ENCODE data around the gene CELF4.
"Not testable (repeated sequence)": the region's sequence is repeated elsewhere in the genome, so short reads cannot be mapped to it uniquely, and the experiment has no call there.

The CELF4 gene

DNA sequence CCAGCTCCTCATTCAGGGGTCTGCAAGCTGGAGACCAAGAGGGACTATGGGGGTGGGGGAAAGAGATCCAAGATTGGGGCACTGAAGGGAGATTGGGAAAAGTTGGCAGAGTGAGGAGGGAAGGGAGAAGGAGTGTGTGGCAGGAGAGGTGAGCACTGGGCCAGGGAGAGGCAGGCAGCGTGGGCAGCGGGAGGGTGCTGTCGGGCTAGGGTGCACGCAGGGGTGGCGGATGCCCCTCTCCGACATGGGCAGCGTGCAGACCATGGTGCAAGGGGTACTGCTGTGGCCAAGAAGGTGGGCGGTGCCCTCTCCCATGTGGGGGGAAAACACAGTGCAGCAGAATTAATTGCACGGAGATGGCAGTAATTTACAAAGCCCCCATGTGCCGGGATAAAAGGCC, 74.1 kb downstream of the CELF4 start:
- DNase-seq: no peak

DNA sequence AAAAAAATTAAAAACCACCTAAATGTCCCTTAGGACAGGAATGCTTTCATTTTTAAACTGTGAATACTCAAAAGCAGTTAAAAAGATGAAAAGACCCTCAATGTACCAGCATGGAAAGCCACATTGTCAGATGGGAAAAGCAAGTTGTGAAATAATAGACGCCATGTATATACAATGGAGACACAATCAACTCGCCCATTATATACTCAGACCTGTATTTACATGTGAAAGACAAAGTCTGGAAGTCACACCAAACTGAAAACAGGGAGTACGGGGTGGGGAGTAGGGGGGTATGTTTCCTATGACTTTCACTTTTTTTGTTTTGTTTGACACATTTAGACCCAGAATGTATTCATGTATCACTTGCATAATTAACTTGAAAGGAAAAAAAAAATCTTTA, 75.6 kb downstream of the CELF4 start:
- DNase-seq: no peak

DNA sequence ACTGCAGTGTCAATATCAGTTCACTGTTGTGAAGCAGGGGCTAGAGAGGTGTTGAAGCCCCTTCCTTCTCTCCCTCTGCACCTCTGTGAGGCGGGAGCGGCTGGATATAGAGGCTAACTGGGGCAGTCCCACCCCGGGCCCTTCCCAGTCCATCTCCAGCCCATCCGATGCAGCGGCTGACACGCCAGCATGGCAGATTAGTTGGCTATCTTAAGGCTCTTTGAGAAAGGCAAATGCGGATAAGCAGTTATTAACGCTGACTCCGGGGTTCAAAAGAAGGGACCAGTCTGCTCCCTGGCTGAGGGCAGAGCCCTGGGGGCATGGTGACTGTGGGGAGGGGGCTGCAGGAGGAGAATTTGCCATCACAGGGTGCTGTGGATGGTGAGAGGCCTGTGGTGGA, 76.6 kb downstream of the CELF4 start:
- no peak for DNase-seq

DNA sequence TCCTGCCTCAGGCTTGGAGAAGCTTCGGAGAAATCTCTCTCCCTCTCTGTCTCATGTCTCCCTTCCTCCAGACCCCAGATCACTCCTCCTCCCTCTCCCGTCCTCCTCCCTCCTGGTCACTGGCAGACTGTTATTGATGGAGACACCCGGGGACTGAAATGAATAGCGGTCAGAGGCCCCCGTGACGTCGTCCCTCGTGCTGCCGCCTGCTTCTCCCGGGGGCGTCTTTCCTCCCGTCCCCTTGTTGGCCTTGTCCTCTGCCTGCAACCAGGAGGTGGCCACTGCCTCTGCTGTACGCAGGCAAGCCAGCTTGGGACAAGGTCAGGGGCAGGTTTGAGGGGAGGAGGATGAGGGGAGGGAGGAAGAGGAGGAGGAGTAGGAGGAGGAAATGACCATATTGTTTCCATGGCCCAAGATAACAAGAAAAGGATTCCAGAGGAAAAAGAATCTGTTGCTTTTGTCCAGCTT, 78.2 kb downstream of the CELF4 start:
- no peak for DNase-seq

DNA sequence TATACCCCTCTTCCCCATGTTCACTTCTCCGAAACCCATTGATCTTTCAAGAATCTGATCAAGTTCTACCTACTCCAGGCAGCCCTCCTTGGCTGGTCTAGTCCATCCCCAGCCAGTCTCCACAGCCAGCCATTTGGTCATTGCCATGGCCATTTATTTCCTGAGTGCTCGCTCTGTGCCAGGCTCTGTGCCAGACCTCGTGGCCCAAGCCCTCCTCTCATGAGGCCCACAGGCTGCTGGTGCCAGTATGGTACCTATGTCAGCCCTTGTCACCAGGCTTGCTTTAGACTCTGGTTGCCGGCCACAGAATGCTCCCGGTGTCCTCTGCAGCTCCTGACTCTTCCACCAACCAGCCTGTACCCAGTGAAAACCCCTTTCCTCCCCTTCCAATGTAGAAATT, 78.8 kb downstream of the CELF4 start:
- no peak for DNase-seq

DNA sequence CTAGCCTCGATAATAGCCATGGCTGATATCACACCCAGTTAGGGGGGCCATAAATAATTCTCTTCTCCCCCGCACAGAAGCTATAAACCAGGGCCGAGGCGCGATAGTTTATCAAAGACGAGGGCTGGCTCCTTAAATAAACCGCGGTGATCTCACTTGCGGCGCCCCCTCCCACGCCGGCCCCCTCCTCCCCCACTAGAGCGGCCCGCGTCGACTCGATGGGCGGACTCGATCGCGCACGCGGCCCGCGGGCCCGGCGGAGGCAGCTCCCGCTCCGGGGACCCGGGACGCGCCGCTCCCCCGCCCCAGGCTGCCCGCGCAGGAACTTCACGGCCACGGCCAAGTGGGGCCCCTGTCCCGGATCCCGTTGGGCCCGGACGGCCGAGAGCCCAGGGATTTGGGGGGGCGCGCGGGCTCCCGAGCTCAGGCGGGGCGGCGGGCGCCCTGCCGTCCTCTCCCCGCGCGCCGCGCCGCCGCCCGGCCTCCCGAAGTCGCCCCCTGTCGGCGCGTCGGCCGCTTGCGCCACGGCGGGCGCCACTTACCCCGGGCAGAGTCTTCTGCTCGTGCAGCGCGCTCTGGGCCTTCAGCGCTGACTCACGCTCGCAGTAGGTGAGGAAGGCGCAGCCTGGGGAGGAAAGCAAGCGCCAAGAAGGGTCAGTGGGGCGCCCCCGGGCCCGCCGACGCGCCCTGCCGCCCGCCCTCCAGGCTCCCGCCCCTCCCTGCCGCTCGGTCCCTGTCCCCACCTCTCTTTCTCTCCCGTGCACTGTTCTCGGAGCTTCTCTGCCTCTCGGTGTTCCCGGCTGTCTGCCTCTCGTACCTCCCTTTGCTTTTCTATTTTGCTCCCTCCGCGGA, 80.4 kb downstream of the CELF4 start:
- DNase-seq: peak; percentile 87

DNA sequence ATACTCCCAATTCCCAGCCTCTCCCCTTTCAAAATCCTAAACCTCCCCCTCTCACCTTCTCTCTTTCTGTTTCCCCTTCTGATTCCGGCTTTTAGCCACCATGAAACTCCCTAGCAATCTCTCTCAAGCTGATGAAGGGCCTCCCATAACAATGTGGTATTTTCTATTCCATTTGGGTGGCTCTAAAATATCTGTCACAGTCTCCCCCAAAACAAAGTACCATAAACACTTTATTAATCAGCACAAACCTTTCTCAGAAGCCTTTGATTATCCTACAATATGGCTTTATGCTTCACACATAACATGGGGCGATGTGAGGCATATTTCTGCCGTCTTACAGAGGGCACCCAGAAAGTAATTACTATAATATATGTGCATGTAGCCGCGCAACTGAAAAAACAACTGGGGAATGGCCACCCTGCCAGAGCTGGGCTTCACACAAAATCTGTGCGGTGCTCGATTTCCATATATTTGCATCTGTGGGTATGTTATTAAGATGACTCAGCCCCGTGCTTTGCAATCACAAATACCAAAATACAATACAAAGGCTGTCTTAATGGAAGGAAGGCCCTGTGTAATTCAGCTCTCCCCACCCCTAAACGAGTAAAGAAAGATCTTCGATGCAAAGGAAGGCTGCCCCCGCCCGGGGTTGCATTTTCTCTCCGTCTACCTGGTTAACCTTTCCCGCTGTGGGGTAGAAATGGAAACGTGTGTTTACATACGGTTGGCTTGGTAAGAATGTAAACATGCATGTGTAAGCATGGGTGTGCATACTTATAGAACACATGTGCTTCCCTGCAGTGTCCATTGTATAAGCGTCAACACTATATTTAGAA, 81.4 kb downstream of the CELF4 start:
- DNase-seq: no peak

DNA sequence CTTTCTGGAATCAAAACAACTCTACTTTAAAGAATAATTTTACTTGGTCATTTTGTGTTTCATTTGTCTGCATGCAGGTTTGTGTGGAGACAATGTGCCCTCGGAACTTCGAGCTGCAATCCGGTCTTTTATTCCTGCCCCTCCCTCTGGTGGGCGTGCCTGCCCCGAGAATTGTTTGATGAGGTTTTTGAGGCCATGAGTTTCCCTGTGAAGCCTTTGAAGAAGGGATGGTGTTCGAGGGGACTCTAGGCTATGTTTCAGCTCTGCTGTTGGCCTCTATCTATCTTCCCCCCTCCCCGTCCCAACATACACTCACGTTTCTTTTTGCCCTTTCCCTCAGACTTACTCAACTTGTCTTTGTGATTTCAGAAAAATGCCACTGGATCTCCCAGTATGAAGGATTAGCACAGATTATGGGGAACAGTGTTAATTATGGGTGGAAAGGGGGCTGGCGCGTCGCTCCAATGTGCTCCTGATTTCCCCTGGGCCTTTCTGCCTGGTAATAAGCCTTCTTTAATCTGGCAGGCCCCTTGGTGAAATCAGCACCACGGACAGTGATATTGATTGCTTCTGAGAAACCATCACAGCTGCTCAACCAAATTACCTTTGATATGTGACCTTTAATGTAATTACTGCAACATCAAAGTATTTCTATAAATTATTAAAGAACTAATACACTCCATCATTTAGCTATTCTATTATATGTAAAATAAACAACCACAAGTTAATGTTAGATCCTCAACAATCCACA, 82.2 kb downstream of the CELF4 start:
- DNase-seq: peak; percentile 65

DNA sequence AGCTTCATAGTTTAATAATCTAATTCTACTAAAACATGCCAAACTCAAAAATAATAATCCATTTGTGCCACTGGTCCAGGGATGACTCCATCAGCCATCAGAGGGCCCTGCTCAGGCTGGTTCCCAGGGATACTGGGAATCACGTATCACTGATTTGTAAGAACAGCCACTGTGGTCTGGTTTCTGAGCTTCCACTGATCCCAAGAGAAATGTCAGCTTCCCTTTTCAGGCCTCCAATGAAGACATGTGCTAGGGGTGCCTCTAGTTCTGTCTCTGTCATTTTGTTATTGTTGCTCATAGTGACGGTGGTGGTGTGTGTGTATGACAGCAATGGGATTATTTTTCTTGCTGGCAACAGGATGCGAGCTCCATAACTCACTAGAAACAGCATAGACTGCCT, 83.2 kb downstream of the CELF4 start:
- DNase-seq: no peak

DNA sequence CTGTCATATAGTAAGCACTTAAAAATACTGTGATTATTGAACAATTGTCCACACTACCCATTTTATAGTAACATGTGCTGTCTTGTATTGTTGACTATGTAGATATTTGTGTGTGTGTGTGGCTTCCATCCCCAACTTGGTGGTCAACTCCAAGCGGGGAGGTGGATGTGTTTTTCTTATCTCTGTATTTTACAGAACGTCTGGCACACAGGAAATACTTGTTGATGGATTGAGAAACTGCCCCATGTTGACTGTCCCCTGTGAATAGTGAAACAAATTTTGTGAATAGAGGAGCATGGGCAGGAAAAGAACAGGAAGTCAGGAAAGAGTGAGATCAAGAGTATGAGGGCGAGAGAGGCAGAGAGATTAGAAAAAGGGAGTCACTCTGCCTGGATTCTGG, 83.6 kb downstream of the CELF4 start:
- no peak for DNase-seq

DNA sequence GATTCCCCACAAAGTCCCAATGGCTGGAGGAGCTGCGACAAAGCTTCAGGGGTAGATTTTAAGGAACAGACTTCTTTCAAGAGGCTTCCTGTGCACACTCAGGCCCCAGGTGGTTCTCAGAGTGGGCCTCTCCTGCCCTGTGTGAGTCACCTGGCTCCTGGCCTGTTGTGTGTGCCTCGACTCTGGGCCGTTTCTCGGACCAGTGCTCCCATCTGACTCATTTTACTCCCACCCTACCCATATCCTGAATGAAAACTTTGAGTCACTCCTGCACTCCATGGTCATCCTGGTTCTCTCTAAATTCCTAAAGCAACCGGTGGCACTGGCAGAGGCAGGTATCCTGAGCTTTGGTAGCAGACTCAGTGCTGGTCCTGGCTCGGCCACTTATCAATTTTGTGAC, 84.1 kb downstream of the CELF4 start:
- peak; percentile 65 for DNase-seq

DNA sequence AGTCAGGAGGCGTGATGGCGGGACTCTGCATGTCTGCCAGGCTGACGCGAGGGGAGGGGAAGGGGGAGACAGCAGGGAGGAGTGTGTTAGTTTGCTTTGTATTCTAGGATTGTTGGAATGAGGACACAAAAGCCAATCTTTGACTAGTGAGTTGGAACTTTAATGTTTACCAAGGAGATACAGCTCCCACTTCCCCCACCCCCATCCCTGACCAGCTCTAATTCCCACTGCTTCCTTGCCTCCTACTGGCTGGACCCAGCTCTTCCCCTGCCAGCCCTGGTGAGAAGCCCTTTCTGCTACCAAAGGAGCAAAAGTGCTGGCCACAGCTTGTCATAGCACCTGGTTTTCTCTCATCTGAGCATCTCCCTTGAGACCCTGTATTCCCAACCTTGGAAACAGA, 84.5 kb downstream of the CELF4 start:
- no peak for DNase-seq

DNA sequence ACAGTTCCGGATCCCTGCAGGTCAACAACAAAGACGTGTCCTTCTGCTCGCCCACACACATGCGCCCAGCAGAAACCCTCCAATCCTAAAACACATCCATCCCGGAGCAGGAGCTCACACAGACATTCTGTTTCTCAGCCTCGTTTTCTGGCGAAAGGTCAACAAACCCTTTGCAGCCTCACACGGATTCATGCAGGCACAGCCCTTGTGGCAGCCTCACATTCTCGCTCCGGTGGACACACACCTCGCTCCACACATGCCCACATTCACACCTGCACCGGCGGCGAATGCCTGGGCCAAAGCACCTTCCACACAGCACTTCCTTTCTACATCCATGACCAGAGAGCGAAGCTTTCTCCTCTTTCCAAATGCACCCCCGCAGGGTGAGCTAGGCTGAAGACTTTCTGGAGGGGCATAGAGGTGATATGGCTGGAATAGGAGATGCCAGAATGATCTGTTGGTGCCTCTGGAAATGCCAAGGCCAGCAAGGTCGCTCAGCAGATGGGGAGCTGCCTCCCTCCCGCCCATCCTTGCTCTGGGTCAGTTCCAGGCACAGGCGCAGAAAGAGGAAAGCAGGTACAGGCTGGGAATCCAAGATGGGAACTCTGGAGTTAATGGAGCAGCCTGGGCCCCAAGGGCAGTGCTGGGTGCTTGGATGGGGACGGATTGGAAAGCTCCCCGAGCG, 88.8 kb downstream of the CELF4 start:
- no peak for DNase-seq

DNA sequence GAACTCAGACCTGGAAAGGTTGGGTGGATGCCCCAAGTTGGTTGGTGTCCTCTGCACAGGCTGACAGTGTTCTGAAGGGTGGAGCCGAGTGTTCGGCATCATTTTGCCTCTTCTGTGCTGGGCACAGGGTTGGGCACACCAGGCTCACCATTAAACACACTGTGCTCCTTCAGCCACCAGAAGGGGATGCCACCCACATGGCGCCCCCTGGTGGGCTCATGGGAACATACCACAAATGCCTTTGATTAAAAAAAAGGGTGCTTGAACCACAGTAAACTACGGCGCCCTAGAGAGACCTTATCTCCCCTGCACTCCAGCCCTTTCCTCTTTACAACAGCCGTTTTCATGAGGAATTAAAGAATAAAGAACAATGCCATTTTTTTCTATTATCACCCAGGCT, 89.4 kb downstream of the CELF4 start:
- DNase-seq: peak; percentile 67

DNA sequence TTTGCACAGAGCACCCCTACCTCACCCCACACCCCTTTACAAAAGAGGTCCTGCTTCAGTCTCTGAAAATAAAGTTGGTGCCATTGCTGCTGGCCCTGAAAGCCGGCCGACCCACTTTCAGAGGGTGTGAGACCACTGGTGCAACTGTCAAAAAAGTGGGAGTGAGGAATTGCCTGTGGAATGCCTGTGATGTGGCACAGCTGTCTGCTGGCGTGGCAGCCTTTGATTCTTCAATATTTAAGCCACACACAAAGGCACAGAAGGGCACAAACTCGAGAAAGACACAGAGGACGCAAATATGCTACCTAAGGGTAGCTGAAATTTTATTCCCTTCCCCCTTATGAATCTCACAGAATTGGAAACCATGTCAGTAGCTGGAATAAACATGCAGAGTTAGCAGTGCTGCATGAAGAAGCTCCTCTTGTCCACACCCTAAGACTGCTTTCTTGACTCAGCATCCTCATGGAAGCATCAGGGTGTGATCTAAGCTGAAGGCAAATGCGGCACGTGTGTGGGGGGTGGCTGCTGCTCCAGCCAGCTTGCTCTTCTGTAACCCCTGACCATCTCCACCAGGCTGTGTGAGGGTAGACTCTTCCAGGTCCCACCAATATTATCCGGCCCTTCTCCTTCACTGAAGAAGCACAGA, 92.3 kb downstream of the CELF4 start:
- DNase-seq: no peak

DNA sequence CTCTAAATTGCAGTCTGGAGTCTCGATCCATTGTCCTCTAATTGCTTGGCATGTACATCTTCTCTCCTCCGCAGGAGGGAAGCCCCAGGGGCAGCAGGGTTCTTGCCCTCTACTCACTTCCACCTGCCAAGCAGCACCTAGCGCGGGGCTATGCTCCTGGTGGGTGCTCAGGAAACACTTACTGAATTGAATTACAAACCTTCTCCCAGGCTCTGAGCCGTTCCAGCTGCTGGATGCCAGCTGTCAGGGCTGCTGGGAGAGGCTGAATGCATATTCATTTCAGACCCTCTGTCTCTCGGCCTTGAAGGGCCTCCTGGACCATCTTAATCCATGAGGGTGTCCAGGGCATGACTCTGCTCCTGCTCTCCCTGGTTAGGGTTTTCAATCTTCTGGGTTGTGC, 94.0 kb downstream of the CELF4 start:
- no peak for DNase-seq

DNA sequence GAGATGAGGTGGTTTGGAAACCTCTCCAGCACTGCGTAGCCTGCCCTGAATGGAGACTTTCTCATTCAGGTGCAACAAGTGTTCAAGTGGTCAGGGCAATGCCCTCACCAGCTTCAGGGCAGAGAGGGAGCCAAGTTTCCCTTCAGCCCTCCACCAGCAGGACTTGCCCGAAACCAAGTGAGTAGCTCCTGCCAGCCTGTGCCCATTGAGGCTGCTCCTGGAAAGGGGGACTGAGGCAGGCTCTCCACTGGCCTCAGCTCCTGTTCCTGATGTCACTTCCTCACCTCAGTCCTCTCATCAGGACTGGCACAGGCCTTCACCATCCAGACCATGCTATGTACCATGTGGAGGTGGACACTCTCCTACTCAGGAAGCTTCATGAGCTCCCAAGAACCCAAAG, 94.6 kb downstream of the CELF4 start:
- no peak for DNase-seq

DNA sequence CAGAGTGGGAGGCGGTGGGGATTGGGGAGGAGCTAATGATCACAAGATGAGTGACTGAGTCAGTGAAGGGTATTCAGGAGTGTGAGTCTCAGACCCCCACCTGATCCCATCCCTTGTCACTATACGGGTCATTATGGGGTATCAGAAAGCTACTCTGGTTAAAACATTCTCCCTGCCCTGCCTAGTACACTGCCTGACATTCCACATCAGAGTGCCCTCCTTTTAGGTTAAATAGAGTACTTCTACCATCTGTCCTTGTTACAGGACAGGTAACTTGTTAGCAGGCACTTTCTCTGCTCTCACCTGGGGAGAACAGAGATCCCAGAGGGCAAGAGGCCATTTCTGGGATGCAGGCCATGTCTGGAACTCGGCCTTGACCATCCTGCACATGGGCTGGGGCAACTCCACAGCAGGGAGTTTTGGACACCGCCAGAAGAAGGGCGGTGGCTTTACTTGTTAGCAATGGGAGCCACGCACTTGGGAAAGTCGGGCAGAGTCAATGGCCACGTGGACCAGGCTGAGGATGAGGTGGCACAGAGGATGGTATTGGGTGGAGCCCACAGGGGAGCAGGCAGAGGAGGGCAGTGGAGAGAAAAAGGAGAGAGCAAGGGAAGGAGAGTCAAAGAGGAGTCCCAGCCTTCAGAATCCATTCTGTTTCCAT, 98.5 kb downstream of the CELF4 start:
- no peak for DNase-seq

DNA sequence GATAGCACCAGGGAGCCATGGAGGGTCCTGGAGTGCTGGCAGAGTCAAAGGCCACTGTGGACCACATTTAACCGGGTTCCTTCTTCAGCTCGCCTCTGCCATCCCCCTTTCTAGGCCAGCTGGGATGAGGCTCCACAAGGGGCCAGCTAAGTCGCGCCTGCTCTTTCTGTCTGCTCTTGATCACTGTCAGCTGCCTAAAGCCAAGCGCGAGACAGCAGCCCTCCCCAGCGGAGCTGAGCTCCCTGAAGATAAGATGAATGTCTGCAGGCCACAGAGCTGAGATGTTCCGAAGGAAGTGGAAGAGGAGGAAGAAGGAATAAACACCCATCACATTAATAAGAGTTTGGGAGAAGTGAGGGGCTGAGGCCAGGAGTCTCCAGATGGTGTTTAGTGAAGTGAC, 99.6 kb downstream of the CELF4 start:
- DNase-seq: peak; percentile 80

DNA sequence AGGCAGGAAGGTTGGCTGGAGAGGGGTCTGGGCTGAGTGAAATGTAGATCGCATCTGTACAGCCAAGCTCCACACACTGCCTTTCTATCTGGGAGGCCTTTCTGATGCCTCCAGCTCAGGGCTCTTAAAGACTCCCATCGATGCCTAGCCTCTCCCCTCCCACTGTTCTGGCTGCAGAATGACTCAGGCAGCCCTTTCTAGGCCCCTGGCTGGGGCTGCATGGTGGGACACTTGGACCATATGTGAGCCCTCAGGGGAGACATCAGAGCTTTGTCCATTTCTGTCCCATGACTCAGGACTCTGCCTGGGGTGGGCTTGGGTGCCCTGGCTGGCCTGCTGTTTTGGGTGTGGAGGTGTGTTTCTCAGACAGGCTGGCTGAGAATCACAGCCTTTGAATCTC, 101.3 kb downstream of the CELF4 start:
- DNase-seq: peak; percentile 84

DNA sequence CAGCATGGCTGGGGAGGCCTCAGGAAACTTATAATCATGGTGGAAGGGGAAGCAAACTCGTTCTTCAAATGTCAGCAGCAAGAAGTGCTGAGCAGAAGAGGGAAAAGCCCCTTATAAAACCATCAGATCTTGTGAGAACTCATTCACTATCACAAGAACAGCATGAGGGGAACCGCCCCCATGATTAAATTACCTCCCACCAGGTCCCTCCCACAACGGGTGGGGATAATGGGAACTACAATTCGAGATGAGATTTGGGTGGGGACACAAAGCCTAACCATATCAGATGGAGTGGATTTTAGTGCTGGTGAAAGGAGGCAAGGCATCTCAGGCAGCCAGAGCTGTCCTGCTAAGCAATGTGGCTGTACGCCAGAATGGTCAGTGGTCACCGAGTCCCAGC, 104.3 kb downstream of the CELF4 start:
- not testable (repeated sequence) for DNase-seq

DNA sequence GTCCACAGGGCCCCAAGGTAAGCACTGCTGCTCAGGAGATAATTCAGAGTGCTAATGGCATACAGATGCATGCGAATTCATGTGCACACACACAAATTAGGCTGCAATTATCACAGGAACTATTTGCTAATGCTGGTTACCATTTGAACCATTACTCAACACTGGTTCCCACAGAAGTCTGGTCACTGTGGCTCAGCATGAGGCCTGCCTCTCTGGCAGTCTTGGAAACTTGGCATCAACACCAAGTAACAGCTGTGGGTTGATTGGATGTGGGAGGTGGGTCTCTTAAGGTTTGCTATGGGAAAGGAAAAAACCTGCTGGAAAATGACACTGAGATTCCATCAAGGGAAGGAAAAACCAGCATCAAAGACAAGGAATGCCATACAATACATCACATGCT, 105.0 kb downstream of the CELF4 start:
- DNase-seq: no peak

Measured in islet precursor cell (in vitro differentiated cells).